GM21528 (cell line): ENCODE measurements around the gene PLEKHA3.
A peak's percentile ranks its signal among the peaks of the same experiment; 100 is the strongest.
"Not testable (repeated sequence)": the region's sequence is repeated elsewhere in the genome, so short reads cannot be mapped to it uniquely, and the experiment has no call there.

Experiments
- ATAC-seq: cut with Tn5 transposase; IDR thresholded peaks from one replicate; pipeline ENCODE4 v1.9.1; 2021; ENCODE audit warnings: mild to moderate bottlenecking, moderate library complexity; ENCODE audit not compliant: unreplicated experiment, low FRiP score

The PLEKHA3 gene

DNA sequence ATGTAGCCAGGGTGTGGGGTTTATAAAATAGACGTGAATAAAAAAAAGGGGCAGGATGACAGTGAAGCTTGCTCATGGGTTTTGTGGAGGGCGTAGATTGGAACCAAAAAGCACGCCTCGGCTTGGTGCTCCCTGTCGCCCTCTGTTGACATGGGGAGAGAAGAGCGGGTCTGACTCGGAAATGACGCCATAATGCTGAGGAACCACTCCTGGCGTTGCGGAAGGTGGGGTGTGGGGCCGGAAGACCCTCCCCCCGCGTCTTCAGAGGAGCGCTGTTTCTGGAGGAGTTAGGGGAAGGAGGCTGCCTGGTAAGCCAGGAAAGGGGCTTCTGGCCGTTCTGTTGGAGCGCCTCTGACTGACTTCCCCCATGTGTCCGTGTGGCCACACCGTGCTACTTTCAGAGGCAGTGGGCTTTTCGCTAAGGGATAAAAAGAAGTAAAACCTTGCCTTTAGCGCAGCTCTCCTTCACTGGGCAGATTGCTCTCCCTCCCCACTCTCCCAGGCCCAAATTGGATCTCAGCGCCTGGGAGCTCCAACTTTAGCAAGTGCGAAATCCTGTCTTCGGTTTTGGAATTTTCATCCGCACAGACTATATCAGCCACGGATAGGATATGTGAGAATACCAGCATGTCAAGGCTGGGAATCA lies 42.8 kb downstream of the PLEKHA3 start:
- ATAC-seq = peak; percentile 97

GRCh38 chr2:178523596-178524134 lies 43.4 kb downstream of the PLEKHA3 start:
- ATAC-seq = peak; percentile 23

DNA sequence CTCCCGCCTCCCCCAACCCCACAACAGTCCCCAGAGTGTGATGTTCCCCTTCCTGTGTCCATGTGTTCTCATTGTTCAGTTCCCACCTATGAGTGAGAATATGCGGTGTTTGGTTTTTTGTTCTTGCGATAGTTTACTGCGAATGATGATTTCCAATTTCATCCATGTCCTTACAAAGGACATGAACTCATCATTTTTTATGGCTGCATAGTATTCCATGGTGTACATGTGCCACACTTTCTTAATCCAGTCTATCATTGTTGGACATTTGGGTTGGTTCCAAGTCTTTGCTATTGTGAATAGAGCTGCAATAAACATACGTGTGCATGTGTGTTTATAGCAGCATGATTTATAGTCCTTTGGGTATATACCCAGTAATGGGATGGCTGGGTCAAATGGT lies 44.8 kb downstream of the PLEKHA3 start:
- not testable (repeated sequence) for ATAC-seq

GRCh38 chr2:178525460-178525859 lies 45.2 kb downstream of the PLEKHA3 start:
- ATAC-seq = not testable (repeated sequence)

DNA sequence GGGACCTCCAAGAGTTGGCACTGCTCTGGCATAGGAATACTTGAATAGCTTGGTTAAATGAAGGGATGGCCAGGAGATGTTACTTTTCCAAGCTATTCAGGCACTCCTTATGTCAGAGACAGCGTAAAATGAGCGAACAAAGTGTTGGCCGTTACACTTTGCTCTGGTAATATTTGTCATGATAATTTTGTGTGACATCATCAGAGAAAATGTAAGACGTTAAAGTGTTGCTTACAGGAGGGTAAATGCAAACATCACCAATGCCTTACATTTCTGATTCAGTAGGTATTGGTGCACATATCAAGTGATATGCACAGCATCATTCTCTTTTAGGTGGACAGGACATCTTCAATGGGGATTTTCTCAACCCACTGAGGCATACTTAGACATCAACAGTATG lies 46.0 kb downstream of the PLEKHA3 start:
- no peak for ATAC-seq

- ATAC-seq = no peak
Observed at GRCh38 chr2:178527592-178527991, 47.3 kb downstream of the PLEKHA3 start.

DNA sequence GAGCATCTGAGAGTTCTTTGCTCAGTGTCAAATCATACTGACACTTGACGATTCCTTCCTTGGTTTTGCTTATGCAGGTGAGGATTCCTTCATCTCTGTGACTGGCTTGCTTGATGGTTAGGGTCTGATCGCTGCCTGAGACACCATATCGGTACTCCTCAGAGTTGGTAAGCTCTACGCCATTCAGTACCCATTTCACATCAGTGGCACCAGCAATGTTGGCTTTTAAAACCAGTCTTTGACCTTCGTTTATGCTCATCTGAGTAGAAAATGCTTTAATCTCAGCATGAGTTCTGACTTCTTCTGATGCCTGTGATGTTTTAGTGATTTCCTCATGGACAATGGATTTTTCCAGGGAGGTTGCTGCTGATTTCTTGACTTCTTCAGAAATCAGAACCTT lies 48.4 kb downstream of the PLEKHA3 start:
- ATAC-seq = no peak

GRCh38 chr2:178529194-178529593 lies 48.9 kb downstream of the PLEKHA3 start:
- ATAC-seq = no peak

DNA sequence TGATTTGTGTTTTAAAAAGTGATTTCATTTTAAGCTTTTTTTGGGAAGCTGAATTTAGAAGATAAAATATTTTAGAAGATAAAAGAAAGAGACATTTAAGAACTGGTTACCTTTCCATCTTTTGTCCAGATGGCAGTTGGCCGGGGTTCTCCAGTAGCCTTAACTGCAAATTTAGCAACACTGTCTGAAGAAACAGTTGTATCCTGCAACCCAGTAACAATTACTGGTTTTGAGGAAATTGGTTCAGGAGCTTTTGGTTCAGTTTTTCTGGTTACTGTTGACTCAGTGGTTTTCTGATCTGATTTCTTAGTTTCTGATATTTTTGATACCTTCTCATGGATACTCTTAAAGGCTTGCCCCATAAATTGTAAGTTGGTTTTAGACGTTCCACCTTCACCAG lies 49.9 kb downstream of the PLEKHA3 start:
- ATAC-seq = peak; percentile 7

DNA sequence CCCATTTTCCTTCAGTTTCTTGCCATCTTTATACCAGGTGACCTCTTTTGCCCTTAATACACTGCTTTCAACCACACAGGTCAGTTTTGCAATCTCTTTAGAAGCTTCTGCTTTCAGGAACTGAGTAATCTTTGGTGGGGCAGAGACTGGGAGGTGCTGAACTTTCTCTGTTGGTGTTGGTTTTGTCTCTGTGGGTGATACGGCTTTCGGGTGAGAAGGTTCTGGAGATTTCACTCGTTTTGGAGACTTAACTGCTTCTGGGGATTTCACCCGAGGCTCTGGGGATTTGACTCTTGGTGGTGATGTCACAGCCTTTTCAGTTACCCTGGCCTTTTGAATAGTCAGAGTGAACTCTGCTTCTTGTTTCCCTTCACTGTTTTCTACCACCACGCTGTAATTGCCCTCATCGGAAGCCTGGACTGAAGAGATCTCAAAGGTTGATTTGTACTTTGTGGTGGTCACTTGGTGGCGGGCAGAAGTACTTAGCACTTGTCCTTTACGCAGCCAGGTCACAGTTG lies 50.4 kb downstream of the PLEKHA3 start:
- peak; percentile 98 for ATAC-seq

DNA sequence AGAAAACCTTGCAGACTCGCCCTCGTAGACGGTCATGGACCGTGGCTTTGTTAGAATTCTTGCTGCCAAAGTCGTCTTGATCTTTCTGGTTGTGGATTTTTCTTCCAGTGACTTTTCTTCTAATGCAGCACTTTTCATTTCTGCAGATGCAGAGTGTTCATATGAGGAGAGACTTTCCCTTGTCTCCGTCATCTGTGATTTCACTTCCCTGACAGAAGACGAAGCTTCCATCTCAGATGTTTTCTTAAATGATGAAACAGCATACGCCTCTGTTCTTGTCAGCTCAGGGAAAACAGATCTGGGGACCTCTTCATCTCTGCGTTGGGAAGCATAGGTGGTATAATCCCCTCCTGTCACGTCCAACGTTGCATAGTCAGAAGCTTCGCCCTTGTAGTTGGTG lies 50.9 kb downstream of the PLEKHA3 start:
- ATAC-seq = no peak

- no peak for ATAC-seq
Observed at GRCh38 chr2:178536037-178536436, 55.8 kb downstream of the PLEKHA3 start.

GRCh38 chr2:178542161-178542560 lies 61.9 kb downstream of the PLEKHA3 start:
- ATAC-seq = no peak

- no peak for ATAC-seq
Observed at GRCh38 chr2:178542569-178542968, 62.3 kb downstream of the PLEKHA3 start.

- ATAC-seq = no peak
Observed at GRCh38 chr2:178550352-178550751, 70.1 kb downstream of the PLEKHA3 start.

DNA sequence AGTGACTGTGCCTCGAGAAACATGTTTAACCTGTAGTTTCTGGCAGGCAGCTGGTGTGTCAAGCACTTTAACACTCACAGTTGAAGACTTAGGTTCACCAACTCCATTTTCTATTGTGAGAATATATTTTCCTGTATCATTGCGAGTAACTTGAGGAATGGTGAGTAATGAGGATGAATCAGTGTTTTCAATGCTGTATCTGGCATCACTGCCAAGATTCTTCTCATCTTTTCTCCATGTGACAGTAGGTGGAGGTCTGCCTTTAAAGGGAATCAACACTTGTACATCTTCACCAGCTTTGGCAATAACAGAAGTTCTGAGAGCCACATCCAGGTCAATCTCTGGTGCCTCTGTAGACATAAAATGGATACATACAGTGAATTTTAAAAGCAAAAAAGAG lies 72.8 kb downstream of the PLEKHA3 start:
- no peak for ATAC-seq
